GM03348 (cell line): ENCODE results near the gene ZZZ3.
"Not testable (repeated sequence)": the region's sequence is repeated elsewhere in the genome, so short reads cannot be mapped to it uniquely, and the experiment has no call there.

Experiments
- DNase-seq: peaks from one replicate; pipeline ENCODE4 v3.0.0; 2012; ENCODE audit warnings: low spot score

The ZZZ3 gene

DNA sequence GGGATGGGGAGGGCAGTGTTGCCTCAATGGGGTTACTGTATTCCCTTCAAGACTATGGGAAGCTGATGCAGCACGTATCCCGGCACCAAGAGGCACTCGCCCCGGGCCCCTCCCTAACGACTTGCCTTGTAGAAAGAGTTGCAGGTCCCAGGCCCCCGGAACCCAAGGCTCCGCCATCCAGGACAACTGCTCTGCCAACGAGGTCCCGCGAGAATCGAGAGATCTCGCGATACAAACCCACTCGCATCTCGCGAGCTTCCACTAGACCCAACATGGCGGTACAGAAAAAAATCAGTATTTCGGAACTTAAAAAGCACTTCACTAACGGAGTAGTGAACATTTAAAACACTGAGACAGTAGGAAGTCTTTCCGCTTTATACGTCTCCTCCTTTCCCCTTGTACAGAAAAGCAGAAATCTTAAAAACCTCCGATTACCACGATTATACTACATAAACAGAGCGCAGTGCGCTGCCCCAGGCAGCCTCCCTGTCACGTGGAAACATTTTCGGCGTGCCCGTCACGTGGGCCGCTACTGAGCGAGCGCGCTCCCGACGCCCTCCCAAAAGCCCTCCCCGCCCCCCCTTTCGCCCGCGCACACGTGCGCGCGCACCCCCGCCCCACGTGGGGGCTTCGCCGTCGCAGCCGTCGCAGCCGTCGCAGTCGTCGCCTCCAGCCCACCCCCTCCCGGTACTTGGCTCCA, at the start of gene ZZZ3:
TSS of gene ZZZ3 (minus strand) at position 199 of the 700 bp plus-strand sequence. CDS start 49,304 bp downstream, outside the sequence.
- peak; percentile 96 for DNase-seq

DNA sequence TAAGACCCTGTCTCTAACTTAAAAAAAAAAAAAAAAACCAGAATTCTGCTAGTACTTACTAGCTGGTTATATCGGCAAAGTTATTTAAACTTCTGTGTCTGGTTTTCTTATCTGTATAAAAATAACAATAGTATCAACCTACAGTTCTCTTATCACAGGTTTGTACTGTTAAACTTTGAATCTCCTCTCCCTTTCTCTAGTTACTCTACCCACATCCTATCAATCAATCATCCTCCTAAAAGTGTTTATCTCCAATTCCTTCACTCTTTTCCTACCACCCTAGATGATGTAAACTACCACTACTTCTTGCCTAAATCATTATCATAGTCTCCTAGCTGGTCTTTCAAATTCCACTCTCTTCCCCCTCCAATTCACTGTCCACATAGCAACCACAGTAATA, 49.6 kb upstream of the ZZZ3 start:
- DNase-seq: no peak

DNA sequence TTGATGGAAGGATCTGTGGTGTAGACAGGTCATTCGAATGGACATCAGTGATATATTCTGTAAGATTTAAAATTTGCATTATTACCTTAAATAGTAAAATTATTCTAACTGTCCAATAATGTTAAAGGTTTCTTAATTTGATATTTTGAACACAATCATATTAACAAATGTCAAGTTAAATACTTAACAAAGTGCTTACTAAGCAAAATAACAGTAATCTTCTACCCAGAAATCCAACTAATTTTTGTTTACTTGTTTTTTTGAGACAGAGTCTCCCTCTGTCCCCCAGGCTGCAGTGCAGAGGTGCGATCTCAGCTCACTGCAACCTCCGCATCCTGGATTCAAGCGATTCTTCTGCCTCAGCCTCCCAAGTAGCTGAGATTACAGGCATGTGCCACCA, 43.2 kb upstream of the ZZZ3 start:
- no peak for DNase-seq

DNA sequence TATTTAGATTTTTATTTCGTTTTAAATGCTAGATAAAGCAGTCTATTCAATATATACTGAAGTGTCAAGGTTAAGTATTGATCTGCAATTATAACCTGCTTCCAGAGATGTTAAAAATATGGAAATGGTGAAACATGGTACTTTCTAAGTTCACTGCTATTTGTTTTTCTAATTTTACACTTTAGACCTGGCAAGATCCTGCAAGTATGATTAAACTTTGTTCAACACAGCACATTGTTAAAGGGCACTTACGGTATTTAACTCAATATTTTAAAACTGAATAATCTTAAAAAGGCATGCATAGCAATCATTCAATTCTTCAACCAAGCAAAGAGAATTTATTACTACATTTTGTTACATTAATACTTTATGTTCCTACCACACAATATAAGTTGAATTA, 35.7 kb upstream of the ZZZ3 start:
- no peak for DNase-seq

DNA sequence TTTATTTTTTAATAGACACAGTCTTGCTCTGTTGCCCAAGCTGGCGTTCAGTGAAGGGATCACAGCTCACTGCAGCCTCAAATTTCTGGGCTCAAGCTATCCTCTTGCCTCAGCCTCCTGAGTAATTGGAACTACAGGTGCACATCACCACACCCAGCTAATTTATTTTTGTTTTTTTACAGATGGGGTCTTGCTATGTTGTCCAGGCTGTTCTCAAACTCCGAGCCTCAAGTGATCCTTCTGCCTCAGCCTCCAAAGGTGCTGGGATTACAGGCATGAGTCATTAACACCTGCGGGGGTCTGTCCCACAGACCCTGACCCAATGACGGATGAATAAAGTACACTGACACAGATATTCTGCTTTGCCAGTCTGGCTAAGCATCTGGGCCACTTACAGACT, 33.6 kb upstream of the ZZZ3 start:
- no peak for DNase-seq

DNA sequence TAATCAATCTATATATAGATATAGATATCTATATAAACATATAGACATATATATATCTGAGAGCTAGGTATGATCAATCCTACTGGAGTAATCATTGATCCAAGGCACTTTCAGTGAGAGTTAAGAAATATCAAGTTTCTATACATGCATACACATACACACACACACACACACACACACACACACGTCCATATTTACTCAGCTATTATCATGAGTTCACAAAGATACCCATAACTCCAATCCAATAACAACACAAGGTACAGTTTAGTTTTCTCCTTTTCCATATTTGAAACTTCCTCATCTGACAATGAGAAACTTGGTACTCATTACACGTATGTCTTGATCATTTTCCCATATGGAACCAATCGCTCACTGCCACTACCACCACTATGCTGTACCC, 27.3 kb upstream of the ZZZ3 start:
- DNase-seq: no peak

DNA sequence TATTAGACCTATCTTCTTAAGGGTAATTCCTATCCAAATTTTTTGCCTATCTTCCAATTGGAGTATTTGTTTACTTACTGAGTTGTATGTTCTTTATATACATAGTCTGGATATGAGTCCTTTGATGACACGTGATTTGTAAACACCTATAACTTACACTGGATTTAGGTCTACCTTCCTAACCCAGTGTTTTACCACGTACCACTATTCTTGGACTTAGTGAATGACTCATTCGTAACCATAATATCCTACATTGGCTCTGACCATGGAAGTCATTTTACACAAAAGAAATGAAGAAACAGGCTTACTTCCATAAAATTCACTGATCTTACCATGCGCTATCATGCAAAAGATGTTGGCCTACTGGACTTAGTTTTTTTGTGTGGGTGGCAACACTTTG, 23.9 kb upstream of the ZZZ3 start:
- no peak for DNase-seq

DNA sequence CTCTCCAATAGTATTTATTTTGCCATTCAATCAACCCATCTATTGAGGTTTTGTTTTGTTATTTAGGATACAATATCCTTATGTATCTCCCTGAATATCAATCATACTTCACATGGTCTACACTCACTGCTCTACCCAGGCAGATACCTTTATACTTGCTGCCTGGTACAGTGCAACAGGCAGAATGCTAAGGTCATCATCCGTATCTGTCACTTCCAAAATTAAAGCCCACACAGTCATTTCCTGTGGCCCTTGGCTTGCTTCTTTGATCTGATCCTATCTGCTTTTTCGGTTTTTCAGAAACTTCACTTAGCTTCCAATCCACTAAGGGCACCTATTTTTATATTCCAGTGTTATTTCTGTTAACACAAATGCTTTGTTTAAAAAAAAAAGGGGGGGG, 22.3 kb upstream of the ZZZ3 start:
- no peak for DNase-seq

DNA sequence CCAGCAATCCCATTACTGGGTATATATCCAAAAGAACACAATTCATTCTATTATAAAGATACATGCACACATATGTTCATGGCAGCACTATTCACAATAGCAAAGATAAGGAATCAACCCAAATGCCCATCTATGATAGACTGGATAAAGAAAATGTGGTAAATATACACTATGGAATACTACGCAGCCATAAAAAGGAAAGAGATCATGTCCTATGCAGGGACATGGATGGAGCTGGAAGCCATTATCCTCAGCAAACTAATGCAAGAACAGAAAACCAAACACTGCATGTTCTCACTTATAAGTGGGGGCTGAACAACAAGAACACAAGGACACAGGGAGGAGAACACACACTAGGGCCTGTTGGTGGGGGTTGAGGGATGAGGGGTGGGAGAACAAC, 17.2 kb upstream of the ZZZ3 start:
- DNase-seq: not testable (repeated sequence)

DNA sequence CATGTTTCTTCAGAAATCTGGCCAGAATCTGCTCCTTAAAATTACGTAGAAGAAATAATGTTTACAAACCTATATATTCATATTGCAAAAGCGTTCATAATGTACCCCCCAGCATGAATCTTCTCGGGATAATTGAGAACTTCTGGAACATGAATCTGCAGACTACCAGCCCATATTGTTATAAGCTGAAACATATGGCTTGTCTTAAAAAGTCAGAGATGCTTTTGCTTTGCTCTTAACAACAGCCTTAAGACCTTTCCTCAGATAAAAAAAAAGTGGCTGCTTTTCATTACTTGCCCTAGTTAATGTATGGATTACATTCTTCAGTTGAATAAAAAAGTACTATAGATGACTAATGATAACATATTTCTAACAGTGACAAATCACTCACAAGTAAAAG, 15.0 kb upstream of the ZZZ3 start:
- DNase-seq: no peak

DNA sequence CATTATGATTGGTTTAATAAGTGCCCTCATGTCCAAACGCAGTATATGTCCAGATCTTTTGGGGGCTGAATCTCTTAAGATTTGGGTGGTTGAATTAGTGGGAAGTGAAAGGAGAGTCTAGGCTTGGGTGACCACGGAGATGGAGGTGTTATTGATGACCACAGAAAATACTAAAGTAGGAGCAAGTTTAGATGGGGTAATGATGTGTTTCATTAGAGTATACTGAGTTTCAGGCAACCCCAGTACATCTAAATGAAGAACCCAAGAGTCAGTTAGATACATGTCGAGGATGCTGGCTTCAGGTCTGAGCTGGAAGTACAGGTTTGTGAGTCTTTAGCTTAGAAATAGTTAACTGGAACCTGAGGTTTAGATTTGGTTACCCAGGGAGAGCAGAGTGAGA, 6.5 kb upstream of the ZZZ3 start:
- no peak for DNase-seq

DNA sequence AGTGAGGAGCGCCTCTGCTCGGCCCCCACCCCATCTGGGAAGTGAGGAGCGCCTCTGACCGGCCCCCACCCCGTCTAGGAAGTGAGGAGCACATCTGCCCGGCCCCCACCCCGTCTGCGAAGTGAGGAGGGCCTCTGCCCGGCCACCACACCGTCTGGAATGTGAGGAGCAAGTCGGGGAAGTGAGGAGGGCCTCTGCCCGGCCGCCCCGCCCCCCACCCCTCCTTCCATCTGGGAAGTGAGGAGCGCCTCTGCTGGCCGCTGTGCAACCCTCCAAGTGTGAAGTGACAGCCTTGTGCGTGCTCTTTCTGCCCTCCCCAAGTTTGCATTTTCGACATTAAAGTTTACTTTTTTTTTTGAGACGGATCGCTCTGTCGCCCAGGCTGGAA, 5.1 kb upstream of the ZZZ3 start:
- no peak for DNase-seq

DNA sequence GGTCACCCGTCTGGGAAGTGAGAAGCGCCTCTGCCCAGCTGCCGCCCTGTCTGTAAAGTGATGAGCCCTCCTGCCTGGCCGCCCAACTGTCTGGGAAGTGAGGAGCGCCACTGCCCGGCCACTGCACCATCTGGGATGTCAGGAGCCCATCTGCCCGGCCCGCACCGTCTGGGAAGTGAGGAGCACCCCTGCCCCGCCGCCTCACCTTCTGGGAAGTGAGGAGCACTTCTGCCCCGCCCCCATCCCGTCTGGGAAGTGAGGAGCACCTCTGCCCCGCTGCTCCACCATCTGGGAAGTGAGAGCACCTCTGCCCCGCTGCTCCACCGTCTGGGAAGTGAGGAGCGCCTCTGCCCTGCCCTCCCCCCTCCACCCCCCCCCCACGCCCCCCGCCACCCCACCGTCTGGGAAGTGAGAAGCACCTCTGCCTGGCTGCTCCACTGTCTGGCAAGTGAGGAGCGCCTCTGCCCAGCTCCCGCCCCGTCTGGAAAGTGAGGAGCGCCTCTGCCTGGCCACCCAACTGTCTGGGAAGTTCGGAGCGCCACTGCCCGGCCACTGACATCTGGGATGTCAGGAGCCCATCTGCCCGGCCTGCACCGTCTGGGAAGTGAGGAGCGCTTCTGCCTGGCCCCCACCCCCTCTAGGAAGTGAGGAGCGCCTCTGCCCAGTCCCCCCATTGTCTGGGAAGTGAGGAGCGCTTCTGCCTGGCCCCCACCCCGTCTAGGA, 4.5 kb upstream of the ZZZ3 start:
- no peak for DNase-seq

DNA sequence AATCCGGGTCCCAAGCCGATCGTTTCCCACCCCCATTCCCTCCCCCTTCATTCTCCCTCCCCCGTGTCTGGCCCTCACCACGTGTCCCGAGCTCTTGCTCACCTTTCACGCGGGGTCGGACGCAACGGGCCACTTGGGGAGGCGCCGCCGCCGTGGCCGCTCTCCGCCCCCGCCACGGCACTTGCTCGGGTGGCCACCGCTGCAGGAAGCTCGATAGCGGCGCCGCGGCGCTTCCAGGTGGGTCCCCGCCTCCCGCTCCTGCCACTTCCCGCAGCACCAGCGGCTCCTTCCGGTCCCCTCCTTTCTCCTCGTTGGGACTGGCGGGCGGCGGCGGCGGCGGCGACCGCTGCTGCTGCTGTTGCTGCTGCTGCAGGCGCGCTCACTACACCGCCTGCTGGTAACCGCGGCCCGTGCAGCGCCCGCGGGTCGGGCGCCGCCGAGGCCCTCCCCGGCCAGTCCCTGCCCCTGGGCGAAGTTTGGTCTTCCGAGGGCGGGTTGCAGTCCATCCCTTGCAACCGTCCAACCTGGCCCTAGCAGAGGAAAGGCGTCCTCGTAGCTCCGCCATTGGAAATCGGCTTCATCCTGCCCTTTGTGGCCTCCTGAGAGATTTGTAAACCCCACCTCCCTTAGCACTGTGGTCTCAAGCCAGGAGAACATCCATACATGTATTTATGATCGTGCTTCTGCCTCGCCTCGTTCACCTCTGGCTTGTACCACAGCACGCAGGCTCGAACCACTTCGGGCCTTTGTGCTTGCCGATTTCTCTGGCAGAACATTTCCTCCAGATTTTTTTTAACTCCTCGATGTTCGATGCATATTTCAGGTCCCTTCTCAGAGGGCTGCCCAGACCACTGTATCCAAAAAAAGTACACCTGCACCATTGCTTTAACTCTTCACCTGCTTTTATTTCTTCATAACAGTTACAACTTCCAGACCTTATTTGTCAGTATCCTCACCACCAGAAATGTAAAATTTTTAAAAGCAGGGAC, 996 bp upstream of the ZZZ3 start:
- DNase-seq: peak; percentile 95

DNA sequence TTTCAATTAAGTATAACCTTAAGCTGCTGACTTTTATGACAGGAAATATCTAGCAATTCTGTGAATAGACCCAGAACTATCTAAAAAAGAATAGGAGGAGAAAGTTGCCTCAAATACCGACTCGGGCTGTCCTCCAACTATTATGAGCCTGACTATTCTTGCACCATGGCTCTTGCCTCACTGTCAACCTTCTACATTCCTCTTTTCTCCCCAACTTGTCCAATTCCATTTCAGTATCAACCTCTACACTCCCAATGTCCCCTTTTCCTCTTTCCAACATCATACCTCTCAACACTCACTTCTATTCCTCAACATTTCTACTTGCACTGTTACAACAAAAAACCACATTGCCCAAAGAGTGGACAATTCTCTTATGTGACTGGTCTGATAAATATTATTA, 2.3 kb downstream of the ZZZ3 start:
- no peak for DNase-seq

DNA sequence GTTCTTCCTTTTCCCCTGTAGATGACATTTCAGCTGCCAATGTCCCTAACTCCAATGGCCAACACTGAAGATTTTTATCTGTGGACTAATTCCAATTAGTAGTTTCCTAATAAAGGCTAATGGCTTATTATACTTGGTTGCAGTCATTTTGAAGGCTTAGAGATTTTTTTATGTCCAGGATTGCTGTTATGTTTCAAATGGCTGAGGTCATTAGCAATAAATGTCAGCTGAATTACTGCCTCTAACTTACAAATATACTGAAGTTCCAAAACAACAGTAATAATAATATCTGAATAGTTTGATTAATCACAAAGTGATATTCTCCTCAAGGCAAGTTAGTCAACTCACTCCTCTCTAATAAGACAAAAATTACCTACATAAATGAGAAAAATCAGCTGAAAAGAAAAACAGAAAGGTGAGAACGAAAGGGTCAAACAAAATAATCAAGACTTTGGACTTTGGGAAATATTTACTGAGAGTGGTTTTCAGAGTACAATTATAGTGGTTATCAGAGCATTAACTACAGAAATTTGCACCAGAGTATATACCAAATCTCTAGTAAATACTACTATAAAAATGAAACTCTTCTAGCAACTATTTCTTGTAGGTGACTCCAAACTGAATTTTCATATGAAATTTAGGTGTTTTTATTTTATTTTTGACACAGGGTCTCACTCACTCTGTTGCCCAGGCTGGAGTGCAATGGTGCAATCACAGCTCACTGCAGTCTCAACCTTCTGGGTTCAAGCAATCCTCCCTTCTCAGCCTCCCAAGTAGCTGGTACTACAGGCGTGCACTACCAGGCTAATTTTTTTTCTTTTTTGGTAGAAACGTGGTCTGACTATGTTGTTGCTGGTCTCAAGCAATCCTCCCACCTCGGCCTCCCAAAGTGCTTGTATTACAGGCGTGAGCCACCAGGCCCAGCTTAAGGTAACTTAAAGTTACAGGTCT, 3.5 kb downstream of the ZZZ3 start:
- DNase-seq: no peak

DNA sequence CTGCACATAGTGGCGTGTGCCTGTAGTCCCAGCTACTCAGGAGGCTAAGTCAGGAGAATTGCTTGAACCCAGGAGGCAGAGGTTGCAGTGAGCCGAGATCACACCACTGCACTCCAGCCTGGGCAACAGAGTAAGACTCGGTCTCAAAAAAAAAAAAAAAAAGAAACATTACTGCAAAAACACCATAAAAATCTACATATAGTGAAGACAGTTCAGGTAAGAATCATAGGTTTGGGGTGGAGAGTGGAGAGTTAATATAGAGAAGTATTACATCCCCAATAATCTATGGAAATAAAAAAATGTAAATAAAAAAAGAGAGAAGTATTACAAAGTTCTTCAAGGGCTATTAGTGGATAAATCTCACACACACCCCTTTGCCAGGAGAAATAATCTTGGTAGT, 7.7 kb downstream of the ZZZ3 start:
- not testable (repeated sequence) for DNase-seq

DNA sequence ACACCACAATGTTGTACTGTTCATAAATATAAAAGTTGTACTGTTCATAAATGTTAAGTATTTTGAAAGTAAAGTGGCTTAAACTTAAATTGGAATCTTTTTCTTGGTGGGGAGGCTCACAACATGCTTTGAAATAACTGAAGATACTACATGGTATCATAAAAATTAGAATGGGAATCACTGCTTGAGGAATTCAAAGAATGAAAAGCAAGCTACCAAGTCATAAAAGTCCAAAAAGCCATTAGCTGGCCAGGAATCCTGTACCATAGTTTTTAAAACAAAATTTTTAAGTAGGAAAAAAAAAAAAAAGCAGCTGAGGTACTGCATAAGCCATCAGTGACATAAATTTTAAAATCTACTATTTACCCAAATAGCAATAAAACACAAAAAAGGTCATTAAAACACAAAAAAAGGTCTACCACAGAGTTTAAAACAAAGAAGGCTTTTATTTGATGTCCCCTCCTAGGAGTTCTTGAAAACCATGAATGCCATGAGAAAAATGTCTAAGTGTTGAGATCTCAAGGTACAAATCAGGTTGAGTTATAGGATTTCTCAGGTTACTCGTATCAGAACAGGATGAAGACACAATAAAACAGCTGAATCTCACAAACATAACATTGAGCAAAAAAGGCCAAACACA, 8.6 kb downstream of the ZZZ3 start:
- DNase-seq: peak; percentile 51

DNA sequence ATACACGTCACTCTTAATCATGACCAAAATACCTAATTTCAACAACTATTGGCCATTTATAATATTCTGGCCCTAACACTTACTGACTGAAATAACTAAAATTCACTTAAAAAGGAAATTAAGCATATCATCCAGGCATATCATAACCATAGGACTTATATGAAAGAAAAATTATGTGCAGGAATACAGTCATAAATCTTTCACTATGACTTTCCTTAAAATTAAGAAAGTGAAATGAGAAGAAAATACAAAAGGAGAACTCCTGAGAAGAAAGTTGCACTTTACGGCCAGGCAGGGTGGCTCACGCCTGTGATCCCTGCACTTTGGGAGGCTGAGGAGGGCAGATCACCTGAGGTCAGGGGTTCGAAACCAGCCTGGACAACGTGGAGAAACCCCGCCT, 9.4 kb downstream of the ZZZ3 start:
- no peak for DNase-seq

DNA sequence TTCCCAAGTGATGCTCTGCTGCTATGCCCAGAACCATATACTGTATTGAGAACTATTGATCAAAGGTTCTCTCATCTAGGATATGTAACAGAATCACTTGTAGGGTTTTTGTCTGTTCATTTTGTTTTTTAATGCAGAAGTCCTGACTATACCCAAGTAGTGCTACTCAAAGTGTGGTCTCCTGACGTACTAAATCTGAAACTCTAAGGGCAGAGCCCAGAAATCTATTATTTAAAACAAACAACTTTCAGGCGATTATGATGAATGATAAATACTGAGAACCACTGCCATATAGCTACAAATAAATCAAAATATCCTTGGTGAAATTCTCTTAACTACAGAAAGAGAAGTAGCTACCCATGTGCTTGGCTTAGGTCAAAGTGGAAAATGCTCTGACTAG, 10.1 kb downstream of the ZZZ3 start:
- no peak for DNase-seq

DNA sequence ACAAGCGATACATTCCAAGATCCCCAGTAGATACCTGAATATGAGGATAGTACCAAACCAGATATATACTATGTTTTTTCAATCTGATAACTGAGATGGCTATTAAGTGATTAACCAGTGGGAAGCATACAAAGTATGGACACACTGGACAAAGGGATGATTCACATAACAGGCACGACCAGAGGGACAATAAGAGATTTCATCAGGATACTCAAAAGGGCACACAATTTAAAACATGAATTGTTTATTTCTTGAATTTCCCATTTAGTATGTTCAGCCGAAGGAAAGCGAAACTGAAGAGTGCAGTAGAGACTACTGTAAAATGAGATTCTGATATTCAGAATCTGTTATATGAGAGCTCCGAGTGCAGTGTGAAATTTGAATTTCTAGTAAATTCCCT, 10.6 kb downstream of the ZZZ3 start:
- DNase-seq: peak; percentile 22
